NB4 (cell line): ENCODE measurements around the gene NCAM2.

Source experiments
- CTCF ChIP-seq: IDR thresholded peaks from one replicate; pipeline ENCODE4 v1.5.1; 2012; ENCODE audit warnings: low read depth, low read length
- MAX ChIP-seq: IDR thresholded peaks from 2 replicates; pipeline ENCODE4 v1.6.1; 2011; ENCODE audit warnings: low read depth, low read length
- MYC ChIP-seq: IDR thresholded peaks from 2 replicates; pipeline ENCODE4 v1.6.1; 2011; ENCODE audit warnings: low read depth, low read length
- POLR2A ChIP-seq: IDR thresholded peaks from 2 replicates; pipeline ENCODE4 v1.6.1; 2011; ENCODE audit warnings: mild to moderate bottlenecking; ENCODE audit not compliant: insufficient read length; ENCODE audit errors: extremely low read depth

GRCh38 chr21:21367583-21367982, 369.4 kb downstream of the NCAM2 start:
- TF ChIP-seq CTCF: no peak
- TF ChIP-seq POLR2A: no peak
- no peak for TF ChIP-seq MAX
- TF ChIP-seq MYC: no peak
